K562 (cell line): ENCODE data around the gene TAOK2. TPM values are rescaled to one million over a fixed set of nuclear protein-coding genes. Genes with fewer than 3 reads are reported as not detected.

Source experiments
- ATAC-seq: fragments of 200-7000 bp; cut with Tn5 transposase; 3 replicates; pipeline ENCODE4 v1.9.1; 2020; ENCODE audit warnings: moderate library complexity
- BruUV-seq: library from RNA; stranded (reverse); fragments of 400-500 nt; replicated peaks from 2 replicates; lab custom pipeline; 2021; lab: Mats Ljungman, UMichigan
- CTCF ChIA-PET: fragments of 300-600 bp; formaldehyde crosslinking; extraction: SDS; loops from one replicate; lab custom pipeline; 2021; ENCODE audit warnings: low intra/inter-chr PET ratio; lab: Yijun Ruan, JAX
- POLR2A ChIA-PET: fragments of 300-600, 350-650 bp; sonication (Branson Sonifier 250); formaldehyde crosslinking; extraction: SDS; loops from one replicate; lab custom pipeline; 2021; ENCODE audit warnings: antibody characterized with exemption, inconsistent platforms; lab: Yijun Ruan, JAX
- DNase-seq, 4 experiments: peaks; one replicate each; pipeline versions ENCODE4 v3.0.0 to v3.0.0-alpha.2; 2011 to 2018; ENCODE audit warnings: low spot score in 3 of 4, mixed read lengths in 3 of 4; ENCODE audit errors: extremely low read depth in 1 of 4
- FAIRE-seq: peaks from 2 replicates; lab custom pipeline; 2011; peaks lifted over from hg19 to GRCh38; lab: Jason Lieb, UNC
- H2AFZ ChIP-seq: 2 replicates; pipeline ENCODE4 v1.6.0; 2011; ENCODE audit warnings: low read depth, low read length, control low read depth, inconsistent platforms
- H3K27ac ChIP-seq: fragments of 200-600 bp; 3 replicates; pipeline ENCODE4 v1.8.0; 2011; ENCODE audit warnings: low read depth, mild to moderate bottlenecking, control low read depth, inconsistent platforms, low read length, moderate library complexity, mixed read lengths; ENCODE audit errors: extremely low read depth
- H3K27me3 ChIP-seq, 2 experiments: fragments of 300-600 bp in 1 of 2; 2 replicates in 1 of 2; 3 replicates in 1 of 2; pipeline versions ENCODE4 v1.6.0 to v1.8.0; 2011; ENCODE audit warnings: inconsistent platforms in 2 of 2, low read length in 2 of 2, mild to moderate bottlenecking in 1 of 2, mixed read lengths in 1 of 2, moderate library complexity in 1 of 2; ENCODE audit not compliant: control insufficient read depth in 2 of 2, insufficient read depth in 2 of 2
- H3K36me3 ChIP-seq: fragments of 300-600 bp; 3 replicates; pipeline ENCODE4 v1.8.0; 2011; ENCODE audit warnings: mild to moderate bottlenecking, low read length, inconsistent platforms; ENCODE audit not compliant: control insufficient read depth, insufficient read depth
- H3K4me1 ChIP-seq, 2 experiments: fragments of 200-600 bp in 1 of 2; replicated peaks in 1 of 2; 2 replicates in 1 of 2; 3 replicates in 1 of 2; pipeline versions ENCODE4 v1.5.1 to v1.8.0; 2011; ENCODE audit warnings: inconsistent platforms in 2 of 2, low read length in 2 of 2, mild to moderate bottlenecking in 1 of 2, mixed read lengths in 1 of 2, moderate library complexity in 1 of 2; ENCODE audit not compliant: control insufficient read depth in 2 of 2, insufficient read depth in 2 of 2
- H3K4me2 ChIP-seq: 2 replicates; pipeline ENCODE4 v1.6.1; 2011; ENCODE audit warnings: low read length, control low read depth, inconsistent platforms, mixed read lengths; ENCODE audit not compliant: insufficient read depth
- H3K4me3 ChIP-seq: fragments of 200-600 bp; sonication (generic), shearing (Covaris generic); 2 replicates; pipeline ENCODE4 v1.5.1; 2016; ENCODE audit warnings: control low read depth, inconsistent platforms
- H3K79me2 ChIP-seq: fragments of 200-600 bp; 3 replicates; pipeline ENCODE4 v1.8.0; 2011; ENCODE audit warnings: low read length, inconsistent platforms; ENCODE audit not compliant: control insufficient read depth, insufficient read depth
- H3K9ac ChIP-seq, 2 experiments: 2 replicates each; pipeline versions ENCODE4 v1.6.0 to v1.6.1; 2011; ENCODE audit warnings: low read depth in 2 of 2, low read length in 2 of 2, control low read depth in 1 of 2, inconsistent platforms in 1 of 2, mild to moderate bottlenecking in 1 of 2, mixed read lengths in 1 of 2; ENCODE audit not compliant: insufficient read depth in 1 of 2
- H3K9me1 ChIP-seq: one replicate; pipeline ENCODE4 v1.6.0; 2011; ENCODE audit warnings: inconsistent platforms, mild to moderate bottlenecking, low read length, moderate library complexity; ENCODE audit not compliant: control insufficient read depth, insufficient read depth
- H3K9me3 ChIP-seq: replicated peaks from 2 replicates; pipeline ENCODE4 v1.5.1; 2011; ENCODE audit warnings: low read depth, low read length, inconsistent platforms; ENCODE audit not compliant: control insufficient read depth, insufficient read depth
- H4K20me1 ChIP-seq: replicated peaks from 2 replicates; pipeline ENCODE4 v1.6.1; 2011; ENCODE audit warnings: low read length, inconsistent platforms, mixed read lengths; ENCODE audit not compliant: control insufficient read depth, insufficient read depth
- BHLHE40 ChIP-seq: IDR thresholded peaks from 2 replicates; pipeline ENCODE4 v1.6.1; 2011; ENCODE audit warnings: low read length, improper control_type of control experiment
- BRD9 ChIP-seq: fragments of 450-650 bp; IDR thresholded peaks from 2 replicates; pipeline ENCODE4 v1.6.1; 2018; ENCODE audit warnings: low read depth; ENCODE audit not compliant: partially characterized antibody
- COPS2 ChIP-seq: fragments of 450-650 bp; conservative IDR thresholded peaks from 2 replicates; pipeline ENCODE4 v1.6.1; 2016; ENCODE audit warnings: mild to moderate bottlenecking, moderate library complexity
- ETV5 ChIP-seq: sonication (generic); formaldehyde crosslinking; IDR thresholded peaks from 2 replicates; pipeline ENCODE4 v1.4.0; 2020; ENCODE audit warnings: low read depth, mild to moderate bottlenecking, missing genetic modification reagents
- GTF2F1 ChIP-seq: IDR thresholded peaks from 2 replicates; pipeline ENCODE4 v1.6.1; 2011; ENCODE audit warnings: low read depth, low read length, improper control_type of control experiment
- HNRNPLL ChIP-seq: fragments of 200-400 bp; formaldehyde crosslinking; IDR thresholded peaks from 2 replicates; pipeline ENCODE4 v1.6.1; 2017; ENCODE audit warnings: low read length, low read depth, mild to moderate bottlenecking; ENCODE audit not compliant: poor library complexity, severe bottlenecking
- KAT8 ChIP-seq: fragments of 450-650 bp; IDR thresholded peaks from 2 replicates; pipeline ENCODE4 v1.6.1; 2016; ENCODE audit warnings: low read depth, mild to moderate bottlenecking
- NR1H2 ChIP-seq: sonication (generic); formaldehyde crosslinking; IDR thresholded peaks from 2 replicates; pipeline ENCODE4 v1.4.0; 2020; ENCODE audit warnings: mild to moderate bottlenecking, missing genetic modification reagents
- PHF8 ChIP-seq: fragments of 200-600 bp; sonication (generic); IDR thresholded peaks from 2 replicates; pipeline ENCODE4 v1.6.1; 2012; ENCODE audit warnings: mixed run types, mild to moderate bottlenecking, inconsistent platforms, low read length, moderate library complexity, borderline replicate concordance
- POLR2AphosphoS2 ChIP-seq: IDR thresholded peaks from 2 replicates; pipeline ENCODE4 v1.6.1; 2012; ENCODE audit warnings: low read length, improper control_type of control experiment
- SRSF1 ChIP-seq: fragments of 200-400 bp; formaldehyde crosslinking; IDR thresholded peaks from 2 replicates; pipeline ENCODE4 v1.6.1; 2017; ENCODE audit warnings: mild to moderate bottlenecking, low read depth, low read length, moderate library complexity
- TAL1 ChIP-seq: fragments of 450-650 bp; IDR thresholded peaks from 2 replicates; pipeline ENCODE4 v1.6.1; 2016; ENCODE audit warnings: mild to moderate bottlenecking
- TEAD1 ChIP-seq, 2 experiments: fragments of 450-650 bp in 1 of 2; sonication (generic) in 1 of 2; formaldehyde crosslinking; IDR thresholded peaks; 2 replicates each; pipeline versions ENCODE4 v1.4.0 to v1.8.0; 2020 to 2022; ENCODE audit warnings: mild to moderate bottlenecking in 2 of 2, missing genetic modification reagents in 1 of 2
- USF1 ChIP-seq: sonication (generic); formaldehyde crosslinking; IDR thresholded peaks from 2 replicates; pipeline ENCODE4 v1.9.0; 2022; ENCODE audit warnings: mild to moderate bottlenecking, missing genetic modification reagents
- XRCC4 ChIP-seq: IDR thresholded peaks from one replicate; pipeline ENCODE4 v1.6.1; 2011; ENCODE audit not compliant: insufficient read depth, insufficient read length; ENCODE audit errors: extremely low read depth
- ZNF444 ChIP-seq: fragments of 250-450 bp; sonication (Bioruptor Pico); IDR thresholded peaks from 2 replicates; pipeline ENCODE4 v1.4.0; 2020; ENCODE audit warnings: mild to moderate bottlenecking, moderate library complexity
- WGBS: fragments of 100-300 bp; shearing (Covaris generic); methylation state at CpG from one replicate; pipeline ENCODE4 v1.1.6; 2016; ENCODE audit warnings: low coverage, mixed read lengths; ENCODE audit not compliant: insufficient coverage; ENCODE audit errors: missing lambda C conversion rate; 5-methylcytosine and 5-hydroxymethylcytosine counted together
- in situ Hi-C: fragments of 300-500 bp; cut with MboI; formaldehyde crosslinking; loops from 4 replicates; pipeline ENCODE4 v1.15.0; 2018; ENCODE audit warnings: inconsistent platforms, mixed read lengths
- intact Hi-C: fragments of 100-400 bp; cut with micrococcal nuclease; formaldehyde crosslinking; loops from 2 replicates; pipeline ENCODE4 v1.14.2; 2022
- polyA plus RNA-seq, 8 experiments: library from polyadenylated mRNA; depleted of rRNA in 4 of 8; stranded (reverse) in 5 of 8; unstranded in 3 of 8; fragments of >200 nt; fragmentation: Nextera tagmentation in 2 of 8; fragmentation: Illumina TruSeq in 1 of 8; extraction: Ambion mirVana in 2 of 8; extraction: Trizol in 1 of 8; gene quantifications; 2 replicates each; pipeline versions ENCODE4 v1.2.1 to v1.2.3, GENCODE V29; 2011 to 2014; ENCODE audit warnings: inconsistent platforms in 1 of 8, missing spikeins in 1 of 8
- total RNA-seq, 7 experiments: library from RNA; depleted of rRNA in 6 of 7; stranded (reverse); fragments of >200 nt in 6 of 7; fragmentation: Illumina TruSeq in 2 of 7; extraction: Trizol in 2 of 7; gene quantifications; 2 replicates each; pipeline versions ENCODE4 v1.2.1 to v1.2.3, GENCODE V29; 2011 to 2021; ENCODE audit warnings: low replicate concordance in 1 of 7
- TF ChIP-seq, protein P1 (sequence below): sonication (generic); formaldehyde crosslinking; IDR thresholded peaks from 2 replicates; pipeline ENCODE4 v1.8.0; 2022; ENCODE audit warnings: mild to moderate bottlenecking, missing genetic modification reagents
- TF ChIP-seq, protein P2 (sequence below), 2 experiments: IDR thresholded peaks; 2 replicates each; pipeline ENCODE4 v1.6.1; 2011; ENCODE audit warnings: borderline replicate concordance in 1 of 2, control low read depth in 1 of 2, low read depth in 1 of 2, low read length in 1 of 2, mild to moderate bottlenecking in 1 of 2, mixed read lengths in 1 of 2, moderate library complexity in 1 of 2; ENCODE audit not compliant: insufficient read depth in 1 of 2, insufficient read length in 1 of 2, poor library complexity in 1 of 2, severe bottlenecking in 1 of 2; ENCODE audit errors: extremely low read depth in 1 of 2

TAOK2 gene
- total and polyA plus RNA-seq, 9 of the 15 experiments (the other 6 are each of a cell fraction or from before 2014, with no cell fraction given), result 0.10 to 41.8 (median 13.7) TPM

GRCh38 chr16:29994600-29995323, 21.1 kb downstream of the TAOK2 start (continued):
- no peak for TF ChIP-seq NR1H2 (CRISPR knock-in tag)
- no peak for TF ChIP-seq ZNF444 (CRISPR knock-in tag)
- TF ChIP-seq TEAD1 (CRISPR knock-in tag; IDR thresholded peaks at IDR 0.05), result no peak
- TF ChIP-seq BRD9, result no peak
- TF ChIP-seq ETV5 (CRISPR knock-in tag), result peak; percentile 4; the same call in 1 of the 2 replicates
- 0 out of 2 replicates have a peak, but pooled peaks have one; percentile 10 for TF ChIP-seq BHLHE40
- TF ChIP-seq TAL1, result no peak
- no peak for TF ChIP-seq PHF8
- TF ChIP-seq HNRNPLL, result peak; percentile 97

- intact Hi-C loops, result loop anchor here (5.0 kb wide), 1 partner anchor 68 kb away; the partner anchor contains the start of gene KCTD13
- no peaks in the 10 kb centered on the region for H3K9me3 ChIP-seq
- peaks cover 16 to 51% of the 10 kb centered on the region in 2 experiments; a peak in 4 of 5 replicates for H3K4me1 ChIP-seq
- no peaks in the 10 kb centered on the region for H4K20me1 ChIP-seq
- peak within 1 kb of the TSS; percentile 98 for H2AFZ ChIP-seq
- H3K27me3 ChIP-seq, result no peaks in the 10 kb centered on the region
- peak within 1 kb of the TSS; percentile 96 for H3K4me2 ChIP-seq
- BruUV-seq, result no TSS peak
- FAIRE-seq (no peak), ATAC-seq (peak; percentile 72), DNase-seq (peak; percentile 79 to 89 (median 83))
- POLR2A ChIA-PET, result interaction anchor here (0.6 to 1.1 kb wide), 7 partner anchors 14 to 268 kb away, joined by 3 to 4 read pairs (median 3); partner anchors contain the start of gene ASPHD1
- peak within 1 kb of the TSS; percentile 97 to 100 for H3K9ac ChIP-seq
- H3K27ac ChIP-seq, result peak within 1 kb of the TSS; percentile 100
- CTCF ChIA-PET, result no interaction called here
- 0% methylated on average over 35 of the region's 53 CpGs for WGBS
- H3K79me2 ChIP-seq, result peaks cover 15% of the 10 kb centered on the region
- H3K9me1 ChIP-seq, result no peaks in the 10 kb centered on the region
- H3K36me3 ChIP-seq, result peaks cover 51% of the 10 kb centered on the region
- in situ Hi-C loops, result no loop called here
- peak within 1 kb of the TSS; percentile 80 for H3K4me3 ChIP-seq
- TF ChIP-seq GTF2F1 (no peak), XRCC4 (no peak), SRSF1 (no peak), POLR2AphosphoS2 (0 out of 2 replicates have a peak, but pooled peaks have one; percentile 32), COPS2 (no peak), USF1 (CRISPR knock-in tag) (no peak), KAT8 (0 out of 2 replicates have a peak, but pooled peaks have one; percentile 33)
- TF ChIP-seq, protein P1, sequence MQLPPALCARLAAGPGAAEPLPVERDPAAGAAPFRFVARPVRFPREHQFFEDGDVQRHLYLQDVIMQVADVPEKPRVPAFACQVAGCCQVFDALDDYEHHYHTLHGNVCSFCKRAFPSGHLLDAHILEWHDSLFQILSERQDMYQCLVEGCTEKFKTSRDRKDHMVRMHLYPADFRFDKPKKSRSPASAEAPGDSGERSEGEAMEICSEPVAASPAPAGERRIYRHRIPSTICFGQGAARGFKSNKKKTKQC (CRISPR knock-in tag), result peak; percentile 58; the same call in 1 of the 2 replicates
- TF ChIP-seq, protein P2, sequence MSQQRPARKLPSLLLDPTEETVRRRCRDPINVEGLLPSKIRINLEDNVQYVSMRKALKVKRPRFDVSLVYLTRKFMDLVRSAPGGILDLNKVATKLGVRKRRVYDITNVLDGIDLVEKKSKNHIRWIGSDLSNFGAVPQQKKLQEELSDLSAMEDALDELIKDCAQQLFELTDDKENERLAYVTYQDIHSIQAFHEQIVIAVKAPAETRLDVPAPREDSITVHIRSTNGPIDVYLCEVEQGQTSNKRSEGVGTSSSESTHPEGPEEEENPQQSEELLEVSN (IDR thresholded peaks at IDR 0.05; ENCODE audit: borderline replicate concordance in 1 of 2, extremely low read depth in 1 of 2, insufficient read depth in 1 of 2, insufficient read length in 1 of 2, low read depth in 1 of 2, low read length in 1 of 2, poor library complexity in 1 of 2, severe bottlenecking in 1 of 2), result peak; percentile 98
Measured at GRCh38 chr16:29995324-29995910, 21.7 kb downstream of the TAOK2 start, which contains the start of gene HIRIP3. HIRIP3 (minus strand) TSS chr16:29995617; CDS start chr16:29995605, 12 bp downstream.
